DMS114 treated with DMSO at 0.1 percent for 48 hours (cell line): ENCODE results near the gene C19orf47.
"Not testable (repeated sequence)": the region's sequence is repeated elsewhere in the genome, so short reads cannot be mapped to it uniquely, and the experiment has no call there.

Experiments
- DNase-seq: peaks from one replicate; lab custom pipeline; 2025; ENCODE audit not compliant: unreplicated experiment; lab: John Stamatoyannopoulos, UW

Gene C19orf47

GRCh38 chr19:40377876-40378385 is 29.7 kb upstream of the C19orf47 start:
- no peak for DNase-seq

DNA sequence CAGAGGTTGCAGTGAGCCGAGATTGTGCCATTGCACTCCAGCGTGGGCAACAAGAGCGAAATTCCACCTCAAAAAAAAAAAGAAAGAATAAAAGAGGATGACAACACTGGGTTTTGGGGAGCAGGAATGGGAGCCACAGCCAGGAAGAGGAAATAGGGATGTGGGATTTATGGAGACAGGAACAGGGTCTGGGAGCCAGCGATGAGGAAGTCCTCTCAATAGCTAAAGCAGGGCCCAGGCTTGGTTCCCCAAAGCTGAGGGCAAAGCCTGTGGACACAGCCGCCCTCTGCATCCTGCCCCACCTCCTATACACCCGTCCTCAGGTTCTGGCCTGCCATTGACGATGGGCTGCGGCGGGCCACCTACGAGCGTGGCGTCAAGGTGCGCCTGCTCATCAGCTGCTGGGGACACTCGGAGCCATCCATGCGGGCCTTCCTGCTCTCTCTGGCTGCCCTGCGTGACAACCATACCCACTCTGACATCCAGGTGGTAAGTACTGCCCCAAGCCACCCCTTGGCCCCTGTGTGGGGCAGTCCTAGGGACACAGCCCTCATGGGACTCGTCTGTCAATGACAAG is 28.2 kb upstream of the C19orf47 start:
- no peak for DNase-seq

DNA sequence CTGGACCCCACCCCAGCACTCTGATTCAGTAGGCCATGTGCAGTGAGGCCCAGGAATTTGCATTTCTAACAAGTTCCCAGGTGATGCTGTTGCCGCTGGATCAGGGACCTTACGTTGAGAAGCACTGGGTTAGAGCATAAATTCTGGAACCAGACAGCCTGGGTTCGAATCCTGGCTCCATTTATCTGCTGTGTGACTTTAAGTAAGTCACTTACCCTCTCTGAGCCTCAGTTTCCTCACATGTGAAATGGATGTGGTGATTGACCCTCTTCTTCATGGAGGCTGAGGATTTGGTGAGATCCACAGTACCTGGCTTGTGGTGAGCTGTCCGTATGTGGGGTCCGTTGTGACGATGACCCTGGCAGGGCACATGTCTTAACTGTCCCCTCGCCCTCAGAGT is 25.9 kb upstream of the C19orf47 start:
- DNase-seq, result no peak

DNA sequence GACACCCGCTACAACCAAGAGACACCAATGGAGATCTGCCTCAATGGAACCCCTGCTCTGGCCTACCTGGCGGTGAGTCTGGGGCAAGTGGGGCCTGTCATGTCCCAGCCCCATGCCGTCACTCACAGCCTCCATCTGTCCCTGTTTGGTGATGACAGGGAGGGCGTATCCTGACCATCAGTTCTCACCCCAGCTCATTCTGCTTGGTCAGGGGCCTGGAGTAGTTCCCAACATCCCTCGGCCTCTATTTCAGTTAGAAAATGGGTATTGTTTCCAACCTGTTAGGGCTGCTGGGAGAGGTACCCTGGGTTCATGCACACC is 23.6 kb upstream of the C19orf47 start:
- DNase-seq, result no peak

DNA sequence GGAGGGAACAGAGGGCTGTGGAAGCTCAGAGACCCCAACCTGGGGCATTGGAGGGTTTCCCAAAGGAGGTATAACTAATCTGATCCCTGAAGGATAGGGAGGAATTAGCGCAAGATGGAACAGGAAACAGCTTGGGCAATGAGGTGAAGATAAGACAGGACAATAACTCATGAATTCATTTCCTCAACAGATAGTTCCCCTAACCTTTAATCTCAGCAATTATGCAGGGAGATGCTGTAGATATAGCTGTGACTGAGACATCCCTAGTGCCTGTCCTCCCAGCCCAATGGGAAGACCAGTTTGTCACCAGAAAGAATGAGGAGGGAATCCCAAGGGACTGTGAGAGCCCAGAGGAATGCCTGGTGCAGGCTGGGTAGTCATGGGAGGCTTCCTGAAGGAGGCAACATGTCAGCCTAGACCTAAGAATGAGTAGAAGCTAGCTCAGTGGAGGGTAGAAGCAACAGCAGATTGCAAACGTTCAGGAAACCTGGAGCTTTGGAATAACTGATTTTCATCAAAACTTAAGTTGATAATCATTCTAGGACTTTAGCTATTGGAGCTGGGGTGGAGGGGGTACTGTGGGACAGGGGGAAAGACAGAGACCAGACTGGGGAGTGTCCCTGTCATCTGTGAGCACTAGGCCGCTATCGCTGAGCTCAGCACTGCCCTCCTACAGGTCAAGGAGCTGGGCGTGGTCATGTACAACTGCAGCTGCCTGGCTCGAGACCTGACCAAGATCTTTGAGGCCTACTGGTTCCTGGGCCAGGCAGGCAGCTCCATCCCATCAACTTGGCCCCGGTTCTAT is 23.0 kb upstream of the C19orf47 start:
- no peak for DNase-seq

DNA sequence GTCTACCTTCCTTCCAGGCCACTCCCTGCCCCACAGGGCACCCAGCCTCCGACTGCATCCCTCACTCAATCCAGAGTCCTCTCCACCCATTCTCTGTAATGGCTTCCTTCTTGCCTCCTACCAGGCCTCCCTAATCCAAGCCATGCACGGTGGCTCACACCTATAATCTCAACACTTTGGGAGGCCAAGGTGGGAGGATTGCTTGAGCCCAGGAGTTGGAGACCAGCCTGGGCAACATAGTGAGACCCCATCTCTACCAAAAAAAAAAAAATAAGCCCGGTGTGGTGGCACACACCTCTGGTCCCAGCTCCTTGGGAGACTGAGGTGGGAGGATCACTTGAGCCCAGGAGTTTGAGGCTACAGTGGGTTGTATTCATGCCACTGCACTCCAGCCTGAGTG is 22.1 kb upstream of the C19orf47 start:
- DNase-seq, result not testable (repeated sequence)

GRCh38 chr19:40369797-40370196 is 21.6 kb upstream of the C19orf47 start:
- DNase-seq, result no peak

- no peak for DNase-seq
Observed at GRCh38 chr19:40367577-40368434, 19.6 kb upstream of the C19orf47 start.

GRCh38 chr19:40366697-40367561 is 18.7 kb upstream of the C19orf47 start:
- DNase-seq, result peak; percentile 48

DNA sequence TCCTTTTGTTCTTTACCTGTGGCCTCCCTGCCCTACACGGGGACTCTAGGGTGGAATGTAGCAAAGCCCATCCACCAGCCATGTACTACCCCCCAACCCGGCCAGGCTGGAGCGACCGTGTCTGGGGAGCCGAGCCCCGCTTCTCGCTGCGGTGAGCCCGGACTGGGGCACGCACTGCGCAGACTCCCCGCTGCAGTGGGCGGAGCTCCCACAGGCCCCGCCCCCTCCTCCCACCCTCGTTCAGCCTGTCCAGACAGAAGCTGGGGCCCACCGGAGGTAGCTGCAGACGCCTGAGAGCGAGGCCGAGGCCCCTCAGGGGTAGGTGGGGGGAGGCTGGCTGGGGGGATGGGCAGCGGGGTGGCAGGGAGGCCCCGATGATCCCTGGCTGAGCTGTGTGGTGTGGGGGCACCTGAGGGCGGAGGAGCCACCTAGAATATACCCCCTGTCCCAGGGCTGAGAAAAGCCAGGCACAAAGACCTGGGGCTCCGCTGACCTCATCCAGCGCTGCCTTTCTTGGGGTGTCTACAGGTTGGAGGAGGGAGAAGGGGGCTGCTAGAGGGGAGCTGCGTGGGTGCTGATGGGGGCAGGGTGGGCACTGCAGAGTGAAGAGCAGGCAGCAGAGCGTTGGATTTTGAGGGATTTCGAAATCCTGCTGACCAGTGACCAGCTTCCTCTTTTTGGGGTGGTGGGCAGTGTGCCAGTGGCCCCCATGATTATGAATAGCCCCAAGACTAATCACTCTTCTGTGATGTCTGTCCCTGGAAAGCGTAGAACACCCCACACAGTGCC is 17.6 kb upstream of the C19orf47 start:
- peak; percentile 62 for DNase-seq

GRCh38 chr19:40365010-40365409 is 16.8 kb upstream of the C19orf47 start:
- no peak for DNase-seq

GRCh38 chr19:40363069-40363468 is 14.9 kb upstream of the C19orf47 start:
- no peak for DNase-seq

DNA sequence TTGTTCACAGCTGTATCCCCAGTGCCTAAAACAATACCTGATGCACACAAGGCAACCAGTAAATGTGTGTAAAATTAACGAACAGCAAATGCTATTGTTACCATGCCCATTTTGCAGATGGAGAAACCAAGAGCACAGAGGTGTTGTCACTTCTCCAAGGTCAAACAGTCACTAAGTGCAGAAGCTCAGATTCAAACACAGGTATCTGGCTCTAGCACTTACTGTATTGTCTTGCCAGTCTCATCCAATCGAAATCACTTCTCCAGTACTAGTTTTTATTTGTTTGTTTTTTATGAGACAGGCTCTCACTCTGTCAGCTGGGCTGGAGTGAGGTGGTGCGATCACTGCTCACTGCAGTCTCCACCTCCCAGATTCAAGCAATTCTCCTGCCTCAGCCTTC is 14.0 kb upstream of the C19orf47 start:
- no peak for DNase-seq

DNA sequence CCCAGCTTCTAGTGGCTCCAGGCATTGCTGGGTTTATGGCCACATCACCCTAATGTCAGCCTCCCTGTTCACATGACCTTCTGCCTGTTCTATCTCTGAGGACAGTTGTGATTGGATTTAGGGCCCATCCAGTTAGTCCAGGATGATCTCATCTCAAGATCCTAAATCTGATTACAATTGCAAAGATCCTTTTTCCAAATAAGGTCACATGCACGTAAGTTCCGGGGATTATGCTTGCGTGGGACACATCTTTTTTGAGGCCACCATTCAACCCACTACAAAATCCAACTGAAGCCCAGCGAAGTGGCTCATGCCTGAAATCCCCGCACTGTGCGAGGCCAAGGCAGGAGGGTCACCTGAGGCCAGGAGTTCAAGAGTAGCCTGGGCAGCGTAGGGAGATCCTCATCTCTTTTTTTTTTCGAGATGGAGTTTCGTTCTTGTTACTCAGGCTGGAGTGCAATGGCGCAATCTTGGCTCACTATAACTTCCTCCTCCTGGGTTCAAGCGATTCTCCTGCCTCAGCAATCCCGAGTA is 12.6 kb upstream of the C19orf47 start:
- no peak for DNase-seq

- no peak for DNase-seq
Observed at GRCh38 chr19:40360020-40360707, 12.0 kb upstream of the C19orf47 start.

GRCh38 chr19:40358773-40359172 is 10.6 kb upstream of the C19orf47 start:
- DNase-seq, result no peak

GRCh38 chr19:40357640-40358039 is 9.4 kb upstream of the C19orf47 start:
- DNase-seq, result no peak

DNA sequence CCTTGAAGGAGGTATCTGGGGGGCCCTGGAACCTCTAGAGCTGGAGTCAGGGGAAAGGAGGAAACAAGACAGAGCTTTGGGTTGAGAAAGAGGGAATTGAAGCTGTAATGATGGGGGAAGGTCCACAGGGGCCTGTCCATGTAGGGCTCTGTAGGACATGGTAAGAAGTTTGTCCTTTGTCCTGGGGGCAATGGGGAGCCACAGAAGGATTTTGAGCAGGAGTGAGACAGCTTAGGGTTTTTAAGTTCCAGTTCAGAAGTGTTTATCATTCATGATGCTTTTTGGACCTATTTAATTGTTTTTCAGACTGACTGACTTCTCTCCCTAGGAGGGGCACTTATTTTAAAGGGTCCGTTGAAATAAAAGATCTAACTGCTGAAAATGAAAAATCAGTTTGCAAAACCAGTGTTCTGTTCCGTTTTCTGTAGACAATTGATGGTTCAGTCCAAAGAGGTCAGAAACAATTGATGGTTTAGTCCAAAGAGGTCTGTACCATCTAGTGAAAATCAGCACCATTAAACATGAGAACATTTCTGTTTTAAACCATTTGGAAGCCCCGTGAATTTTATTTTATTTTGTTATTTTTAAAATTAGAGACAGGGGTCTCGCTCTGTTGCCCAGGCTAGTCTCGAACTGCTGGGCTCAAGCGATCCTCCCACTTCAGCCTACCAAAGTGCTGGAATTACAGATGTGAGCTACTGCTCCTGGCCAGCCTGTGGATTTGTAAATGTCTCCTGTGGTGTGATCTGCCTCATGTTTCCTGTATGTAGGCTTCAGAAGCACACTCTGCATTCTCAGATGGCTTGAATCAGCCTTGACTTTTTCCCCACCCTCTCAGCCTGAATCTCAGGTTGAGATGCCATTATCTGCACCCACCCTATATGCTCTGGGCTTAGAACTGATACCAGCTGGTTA is 8.7 kb upstream of the C19orf47 start:
- DNase-seq, result no peak
